PC-9 (cell line): ENCODE measurements around the gene BAIAP2L1.

Source experiments
- CTCF ChIP-seq: fragments of 200-600 bp; sonication (generic); conservative IDR thresholded peaks from 2 replicates; pipeline ENCODE4 v1.6.1; 2017; ENCODE audit warnings: mixed run types, antibody characterized with exemption, mild to moderate bottlenecking, moderate library complexity
- EZH2 ChIP-seq: fragments of 200-600 bp; sonication (generic); IDR thresholded peaks from 2 replicates; pipeline ENCODE4 v1.8.0; 2017; ENCODE audit warnings: antibody characterized with exemption, low read depth

GRCh38 chr7:98284335-98285036 lies 116.4 kb downstream of the BAIAP2L1 start:
- no peak for TF ChIP-seq EZH2
- no peak for TF ChIP-seq CTCF
